Measurements from ENCODE around the gene ACCSL. TPM values are rescaled to one million over a fixed set of nuclear protein-coding genes. Genes with fewer than 3 reads are reported as not detected.

Gene ACCSL
- total RNA-seq, 4 donors from 2014 or later, result 0.78 TPM; not detected in 3

GRCh38 chr11:44083433-44083832 is 35.7 kb downstream of the ACCSL start:
- no peaks in the 10 kb centered on the region for H3K4me1 ChIP-seq
- TF ChIP-seq POLR2A (IDR thresholded peaks at IDR 0.05) (no peak), CTCF (IDR thresholded peaks at IDR 0.05) (no peak), EP300 (IDR thresholded peaks at IDR 0.05) (no peak)
- H3K4me3 ChIP-seq, result no peak overlapping the region
- H3K36me3 ChIP-seq, result peaks cover 0 to 81% (median 0%) of the 10 kb centered on the region in 3 donors
- H3K9me3 ChIP-seq, result peaks cover 0 to 4% (median 0%) of the 10 kb centered on the region in 4 donors
- no peak overlapping the region for H3K27ac ChIP-seq
- WGBS, 2 donors, result 89 to 91% methylated on average over 9 of the region's 10 CpGs
- no peak for DNase-seq (ENCODE audit: low spot score in 2 of 2)
- H3K27me3 ChIP-seq, result no peaks in the 10 kb centered on the region

GRCh38 chr11:44083906-44084305 is 36.1 kb downstream of the ACCSL start:
- Histone ChIP-seq H3K27ac (no peak overlapping the region), H3K9me3 (peaks cover 0 to 4% (median 0%) of the 10 kb centered on the region in 4 donors), H3K36me3 (peaks cover 0 to 80% (median 0%) of the 10 kb centered on the region in 3 donors), H3K4me3 (no peak overlapping the region), H3K27me3 (no peaks in the 10 kb centered on the region), H3K4me1 (no peaks in the 10 kb centered on the region)
- DNase-seq (ENCODE audit: low spot score in 2 of 2), result no peak
- 78 to 80% methylated on average over 5 of the region's 5 CpGs for WGBS, 2 donors
- no peak for TF ChIP-seq EP300 (IDR thresholded peaks at IDR 0.05)

GRCh38 chr11:44085330-44085729 is 37.5 kb downstream of the ACCSL start:
- no peak overlapping the region for H3K27ac ChIP-seq
- TF ChIP-seq POLR2A (IDR thresholded peaks at IDR 0.05), result no peak
- no peak for TF ChIP-seq CTCF (IDR thresholded peaks at IDR 0.05)
- no peak for TF ChIP-seq EP300 (IDR thresholded peaks at IDR 0.05)
- peaks cover 0 to 4% (median 0%) of the 10 kb centered on the region in 4 donors for H3K9me3 ChIP-seq
- WGBS, 2 donors, result 97 to 98% methylated on average over 1 of the region's 1 CpG
- no peak for DNase-seq (ENCODE audit: low spot score in 2 of 2)
- no peaks in the 10 kb centered on the region for H3K27me3 ChIP-seq
- H3K4me1 ChIP-seq, result no peaks in the 10 kb centered on the region
- H3K4me3 ChIP-seq, result no peak overlapping the region
- H3K36me3 ChIP-seq, result peaks cover 0 to 73% (median 0%) of the 10 kb centered on the region in 3 donors

GRCh38 chr11:44088377-44088776 is 40.6 kb downstream of the ACCSL start:
- peaks cover 0 to 43% (median 0%) of the 10 kb centered on the region in 3 donors for H3K36me3 ChIP-seq
- H3K4me3 ChIP-seq, result no peak overlapping the region
- TF ChIP-seq EP300 (IDR thresholded peaks at IDR 0.05) (no peak), POLR2A (IDR thresholded peaks at IDR 0.05) (no peak), CTCF (IDR thresholded peaks at IDR 0.05) (no peak)
- no peak for DNase-seq (ENCODE audit: low spot score in 2 of 2)
- H3K4me1 ChIP-seq, result no peaks in the 10 kb centered on the region
- peaks cover 0 to 4% (median 0%) of the 10 kb centered on the region in 4 donors for H3K9me3 ChIP-seq
- no peaks in the 10 kb centered on the region for H3K27me3 ChIP-seq
- H3K27ac ChIP-seq, result no peak overlapping the region
- 94% methylated on average over 4 of the region's 4 CpGs for WGBS, 2 donors

- peaks cover 0 to 38% (median 0%) of the 10 kb centered on the region in 3 donors for H3K36me3 ChIP-seq
- H3K4me3 ChIP-seq, result no peak overlapping the region
- no peak for DNase-seq (ENCODE audit: low spot score in 2 of 2)
- H3K9me3 ChIP-seq, result peaks cover 0 to 4% (median 0%) of the 10 kb centered on the region in 4 donors
- 80 to 82% methylated on average over 4 of the region's 4 CpGs for WGBS, 2 donors
- TF ChIP-seq POLR2A (IDR thresholded peaks at IDR 0.05) (no peak), CTCF (IDR thresholded peaks at IDR 0.05) (no peak), EP300 (IDR thresholded peaks at IDR 0.05) (no peak)
- no peaks in the 10 kb centered on the region for H3K27me3 ChIP-seq
- H3K4me1 ChIP-seq, result peaks cover 0 to under 1% (median 0%) of the 10 kb centered on the region in 4 donors
- no peak overlapping the region for H3K27ac ChIP-seq
Measured at GRCh38 chr11:44088871-44089270, 41.1 kb downstream of the ACCSL start.

GRCh38 chr11:44090539-44090938 is 42.8 kb downstream of the ACCSL start:
- Histone ChIP-seq H3K27ac (no peak overlapping the region), H3K4me3 (no peak overlapping the region), H3K4me1 (peaks cover 0 to 16% (median 0%) of the 10 kb centered on the region in 4 donors), H3K27me3 (no peaks in the 10 kb centered on the region), H3K9me3 (peaks cover 0 to under 1% (median 0%) of the 10 kb centered on the region in 4 donors), H3K36me3 (peaks cover 0 to 31% (median 0%) of the 10 kb centered on the region in 3 donors)
- TF ChIP-seq POLR2A (IDR thresholded peaks at IDR 0.05) (no peak), EP300 (IDR thresholded peaks at IDR 0.05) (no peak), CTCF (IDR thresholded peaks at IDR 0.05) (no peak)
- DNase-seq (ENCODE audit: low spot score in 2 of 2), result no peak
- 86 to 93% methylated on average over 1 of the region's 1 CpG for WGBS, 2 donors

Measured in tibial nerve (tissue), 4 donors.